Measurements from ENCODE around the gene CPA4.

Gene CPA4

GRCh38 chr7:130275826-130276297 lies 17.1 kb upstream of the CPA4 start:
- DNase-seq: no peak

DNA sequence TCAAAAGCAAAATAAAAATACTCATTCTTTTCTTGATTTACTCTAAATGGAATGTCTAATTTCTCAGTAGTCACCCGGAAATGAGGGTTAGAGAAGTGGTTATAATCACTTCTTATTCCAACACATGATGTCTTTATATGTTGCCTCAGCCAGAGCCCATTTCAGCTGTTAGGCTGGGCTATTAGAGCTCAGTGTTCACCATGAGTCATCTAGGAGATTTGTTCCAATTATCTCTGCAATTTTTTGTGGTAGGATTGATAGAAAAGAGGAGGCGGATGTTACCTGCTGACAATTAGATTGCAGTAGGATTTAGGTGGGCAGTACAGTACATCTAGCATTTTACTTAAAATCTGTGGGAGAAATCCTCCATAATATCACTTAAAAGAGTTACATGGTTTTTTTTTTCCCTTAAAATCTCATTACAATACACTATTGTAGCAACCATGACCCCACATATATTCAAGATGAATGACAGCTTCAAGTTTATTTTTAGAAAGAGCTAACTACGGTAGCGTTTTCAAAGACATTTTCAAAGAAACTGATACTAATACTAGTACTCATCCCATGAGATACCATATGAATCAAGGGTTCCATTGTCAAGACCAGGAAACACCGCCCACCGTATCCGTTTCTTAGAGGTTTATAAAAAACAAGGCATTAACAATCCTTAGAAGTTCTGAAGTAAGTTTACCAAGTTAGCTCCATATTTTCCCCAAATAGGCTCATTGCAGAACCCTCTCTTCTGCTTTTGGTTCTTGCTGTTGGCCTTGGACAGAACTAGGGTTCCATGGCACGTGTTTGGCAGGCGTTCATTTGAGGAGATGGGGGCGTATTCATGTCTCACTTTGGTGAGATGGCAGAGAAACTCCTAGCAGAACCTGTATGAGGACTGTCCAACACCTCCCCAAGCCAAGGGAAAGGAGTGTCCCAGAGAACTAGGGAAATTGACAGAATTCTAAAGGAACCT lies 15.9 kb upstream of the CPA4 start:
- DNase-seq: no peak

DNA sequence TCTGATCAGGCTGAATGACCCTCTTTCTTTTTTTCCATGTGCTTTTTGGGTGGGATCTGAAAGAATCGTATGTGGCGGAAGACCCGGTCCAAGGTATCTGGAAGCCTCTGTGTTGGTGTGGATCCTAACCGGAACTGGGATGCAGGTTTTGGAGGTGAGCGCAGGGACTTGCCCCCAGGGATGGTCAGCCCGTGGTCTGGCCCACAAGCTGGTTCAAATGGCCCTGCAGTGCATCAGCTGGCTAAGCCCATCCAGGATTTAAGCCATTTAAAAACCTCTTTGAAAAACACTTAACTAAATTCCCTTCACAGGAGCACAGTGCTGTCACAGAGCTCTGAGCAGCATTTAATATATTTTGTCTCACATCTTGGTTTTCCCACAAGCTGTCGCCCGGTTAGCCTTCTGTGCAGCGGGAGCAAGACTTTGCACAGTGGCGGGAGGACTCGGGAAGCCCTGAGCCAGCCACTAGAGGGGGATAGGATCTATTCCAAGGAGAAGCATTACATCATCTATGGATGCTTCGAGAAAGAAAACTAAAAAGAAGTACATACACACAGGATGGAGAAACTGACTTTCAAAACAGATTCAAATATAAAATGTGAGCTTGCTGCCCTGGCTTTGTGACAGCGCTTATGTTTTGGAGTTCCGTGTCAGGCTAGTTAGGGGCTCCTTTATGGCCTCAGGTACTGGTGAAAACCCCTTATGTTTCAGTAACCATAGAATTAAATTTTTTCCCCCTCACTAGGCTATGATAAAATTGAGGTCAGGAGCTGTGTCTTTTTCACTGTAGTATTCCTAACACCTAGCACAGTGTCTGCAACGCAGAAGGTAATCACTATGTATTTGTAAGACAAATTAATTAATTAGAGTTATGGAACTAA lies 15.0 kb upstream of the CPA4 start:
- no peak for DNase-seq

GRCh38 chr7:130278860-130279259 lies 14.1 kb upstream of the CPA4 start:
- no peak for DNase-seq

DNA sequence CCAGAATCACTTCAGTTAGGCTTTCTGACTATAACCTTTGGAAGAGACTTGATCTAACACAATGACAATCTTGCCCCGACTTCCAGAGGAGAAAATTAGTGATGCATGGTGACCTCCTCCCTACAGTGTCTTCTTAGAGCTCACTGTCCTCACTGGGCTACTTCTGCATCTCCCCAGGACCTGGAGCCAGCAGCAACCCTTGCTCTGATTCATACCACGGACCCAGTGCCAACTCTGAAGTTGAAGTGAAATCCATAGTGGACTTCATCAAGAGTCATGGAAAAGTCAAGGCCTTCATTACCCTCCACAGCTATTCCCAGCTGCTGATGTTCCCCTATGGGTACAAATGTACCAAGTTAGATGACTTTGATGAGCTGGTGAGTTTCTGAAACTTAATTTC lies 13.7 kb upstream of the CPA4 start:
- DNase-seq: no peak

DNA sequence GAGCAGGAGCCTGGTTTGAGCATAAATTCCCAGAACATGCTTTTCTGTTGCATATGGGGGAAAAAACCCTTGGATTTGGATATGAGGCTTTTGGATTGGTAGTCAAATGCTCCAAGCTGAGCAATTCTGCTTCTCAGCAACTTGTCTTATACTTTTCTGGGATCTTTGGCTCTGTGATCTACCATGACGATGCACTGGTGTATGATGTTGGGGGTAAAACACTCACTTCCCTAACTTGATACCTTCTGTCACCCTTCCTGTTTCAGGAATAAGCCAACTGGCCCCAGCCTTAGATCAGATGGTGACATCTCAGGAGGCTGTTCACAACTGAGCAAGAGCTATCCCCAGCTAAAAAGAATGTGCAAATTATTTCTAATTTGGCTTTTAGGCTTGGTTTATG lies 13.1 kb upstream of the CPA4 start:
- no peak for DNase-seq

- DNase-seq: no peak
Observed at GRCh38 chr7:130281260-130281659, 11.7 kb upstream of the CPA4 start.

- DNase-seq: no peak
Observed at GRCh38 chr7:130286881-130287280, 6.1 kb upstream of the CPA4 start.

DNA sequence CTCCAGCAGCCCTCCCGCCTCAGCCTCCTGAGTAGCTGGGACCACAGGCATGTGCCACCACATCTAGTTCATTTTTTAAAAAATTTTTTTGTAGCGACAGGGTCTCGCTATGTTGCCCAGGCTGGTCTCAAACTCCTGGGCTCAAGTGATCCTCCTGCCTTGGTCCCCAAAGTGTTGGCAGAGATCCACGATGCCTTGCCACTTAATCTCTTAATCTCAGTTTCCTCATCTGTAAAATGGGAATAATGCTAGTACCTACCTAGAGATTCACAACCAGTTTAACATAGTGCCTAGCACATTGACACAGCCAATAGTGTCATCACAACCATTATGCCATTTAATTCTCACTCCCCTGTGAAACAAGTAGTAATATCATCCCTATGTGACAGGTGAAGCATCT lies 4.8 kb upstream of the CPA4 start:
- no peak for DNase-seq

- no peak for DNase-seq
Observed at GRCh38 chr7:130288829-130289228, 4.1 kb upstream of the CPA4 start.

DNA sequence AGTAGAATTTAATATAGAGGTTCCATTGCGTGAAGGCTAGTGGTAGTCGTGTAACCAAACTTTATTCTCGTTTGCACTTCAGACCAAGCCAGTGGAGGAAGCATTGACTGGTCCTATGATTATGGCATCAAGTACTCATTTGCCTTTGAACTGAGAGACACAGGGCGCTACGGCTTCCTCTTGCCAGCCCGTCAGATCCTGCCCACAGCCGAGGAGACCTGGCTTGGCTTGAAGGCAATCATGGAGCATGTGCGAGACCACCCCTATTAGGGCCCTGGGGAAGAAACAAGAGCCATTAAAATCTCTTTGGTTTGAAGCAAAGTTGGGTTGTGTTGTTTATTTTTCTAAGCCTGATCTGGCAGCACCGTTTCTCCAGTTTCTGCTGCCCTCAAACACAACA lies 3.5 kb upstream of the CPA4 start:
- no peak for DNase-seq

- DNase-seq: no peak
Observed at GRCh38 chr7:130290745-130291144, 2.2 kb upstream of the CPA4 start.

DNA sequence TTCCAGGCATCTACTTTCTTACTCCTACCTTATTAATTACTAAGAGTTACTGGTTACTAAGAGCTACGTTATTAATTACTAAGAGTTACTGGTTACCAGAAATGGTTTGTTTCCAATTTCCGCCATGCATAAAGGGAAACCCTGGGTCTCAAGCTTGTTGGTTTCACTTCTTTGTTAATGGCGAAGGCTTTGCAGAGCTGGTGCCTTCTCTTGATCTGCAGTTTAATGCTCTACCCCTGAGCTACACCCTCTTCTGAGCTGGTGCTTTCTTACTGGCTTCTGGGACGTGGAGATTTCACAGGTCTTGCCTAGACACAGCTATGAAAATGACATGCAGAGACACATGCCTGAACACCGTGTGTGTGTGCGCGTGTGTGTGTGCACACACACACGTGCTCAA lies 560 bp downstream of the CPA4 start:
- no peak for DNase-seq

DNA sequence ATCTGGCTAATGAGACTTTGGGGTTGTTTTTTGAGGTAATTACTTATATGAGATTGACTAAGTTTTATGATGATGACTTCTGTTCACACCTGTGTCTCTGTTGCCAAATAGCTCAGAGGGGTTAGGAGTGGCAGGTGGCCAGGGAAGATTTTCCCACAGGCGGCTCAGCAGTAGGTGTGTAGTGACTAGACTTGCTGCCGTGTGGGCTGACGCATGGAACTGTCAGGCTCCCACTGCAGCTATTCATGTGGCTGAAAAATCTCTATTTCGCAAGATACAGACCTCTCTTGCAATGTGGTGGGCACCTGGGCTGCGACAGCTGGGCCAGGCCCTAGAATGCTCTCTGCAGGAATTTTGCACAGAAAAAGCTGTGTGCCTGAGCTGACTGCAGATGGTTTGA lies 1.4 kb downstream of the CPA4 start:
- DNase-seq: no peak

DNA sequence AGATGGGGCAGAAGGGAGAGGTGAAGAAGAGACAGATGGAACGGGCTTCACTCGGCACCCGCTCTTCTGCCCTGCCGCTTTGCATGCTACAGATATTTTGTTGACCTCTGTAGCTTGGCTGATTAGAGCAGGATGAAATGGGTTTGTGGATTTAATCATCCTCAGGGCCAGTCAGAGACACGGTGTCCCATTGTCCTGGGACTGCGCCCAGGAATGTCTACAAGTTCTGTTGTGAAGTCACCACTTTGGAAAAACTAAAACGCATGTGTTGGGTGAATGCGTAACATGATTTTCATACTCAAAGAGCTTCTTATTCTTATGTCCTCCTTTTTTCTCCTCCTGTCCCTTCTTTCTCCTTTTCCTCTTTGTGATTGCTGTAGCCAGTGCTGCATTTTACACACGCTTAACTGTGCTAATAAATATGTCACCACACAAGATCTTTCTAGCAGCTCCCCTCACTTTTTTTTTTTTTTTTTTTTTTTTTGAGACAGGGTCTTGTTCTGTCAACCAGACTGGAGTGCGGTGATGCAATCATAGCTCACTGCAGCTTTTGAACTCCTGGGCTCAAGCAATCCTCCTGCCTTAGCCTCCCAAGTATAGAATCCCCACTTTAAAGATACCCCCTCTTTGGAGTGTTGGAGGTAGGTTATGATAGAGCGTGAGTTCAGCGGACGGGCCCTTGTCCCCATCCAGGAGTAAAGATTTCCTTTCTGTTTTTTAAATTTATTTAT lies 3.4 kb downstream of the CPA4 start:
- no peak for DNase-seq

GRCh38 chr7:130297628-130298543 lies 4.9 kb downstream of the CPA4 start:
- no peak for DNase-seq

GRCh38 chr7:130298544-130299326 lies 5.8 kb downstream of the CPA4 start:
- no peak for DNase-seq

GRCh38 chr7:130299866-130300265 lies 6.9 kb downstream of the CPA4 start:
- DNase-seq: no peak

DNA sequence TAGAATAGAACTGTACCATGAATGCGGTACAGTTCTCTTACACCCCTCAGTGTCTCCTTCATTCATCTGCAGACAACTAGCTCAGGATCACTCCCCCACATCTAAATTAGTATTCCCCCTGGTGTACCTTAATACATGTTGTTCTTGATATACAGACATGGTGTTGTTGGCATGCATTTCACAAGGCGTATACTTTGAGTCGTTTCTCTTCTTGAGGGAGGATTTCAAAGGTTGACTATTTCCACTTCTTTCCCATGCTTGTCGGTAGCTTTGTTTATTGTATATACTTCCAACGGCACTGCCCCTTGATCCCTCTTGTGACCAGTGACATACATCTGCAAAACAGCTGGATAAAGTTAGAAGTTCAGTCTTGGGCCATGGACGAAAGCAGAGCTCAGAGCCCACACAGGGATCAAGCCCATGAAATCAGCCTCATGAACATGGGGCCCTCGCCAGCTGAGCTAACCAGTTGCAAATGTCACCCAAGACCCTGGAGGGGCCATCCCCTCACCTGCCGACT lies 8.6 kb downstream of the CPA4 start:
- no peak for DNase-seq

- DNase-seq: no peak
Observed at GRCh38 chr7:130302649-130303048, 9.7 kb downstream of the CPA4 start.

DNA sequence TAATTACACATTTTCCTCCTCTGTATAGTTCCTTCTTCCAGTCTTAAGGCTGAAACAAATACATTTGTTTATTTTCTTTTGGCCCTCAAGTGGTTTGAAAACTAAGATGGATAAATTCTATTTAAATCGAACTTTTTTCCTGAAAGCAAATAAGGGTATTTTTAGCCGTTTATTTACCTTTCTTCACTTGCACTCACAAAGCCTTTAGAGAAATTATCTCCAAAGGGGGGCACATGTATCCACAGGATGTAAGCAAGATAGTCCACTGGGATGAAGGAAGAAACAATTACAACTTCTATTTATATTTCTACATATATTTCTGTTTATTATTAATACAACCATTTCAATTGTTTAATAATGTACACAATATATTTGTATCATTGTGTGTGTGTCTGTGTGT lies 10.2 kb downstream of the CPA4 start:
- DNase-seq: no peak

All from bone marrow (tissue), 2 donors.